NCI-H345 (cell line): ENCODE results near the gene HOXD3.
A peak's percentile ranks its signal among the peaks of the same experiment; 100 is the strongest.

Experiments used
- DNase-seq: peaks from one replicate; lab custom pipeline; 2025; lab: John Stamatoyannopoulos, UW

HOXD3 gene

DNA sequence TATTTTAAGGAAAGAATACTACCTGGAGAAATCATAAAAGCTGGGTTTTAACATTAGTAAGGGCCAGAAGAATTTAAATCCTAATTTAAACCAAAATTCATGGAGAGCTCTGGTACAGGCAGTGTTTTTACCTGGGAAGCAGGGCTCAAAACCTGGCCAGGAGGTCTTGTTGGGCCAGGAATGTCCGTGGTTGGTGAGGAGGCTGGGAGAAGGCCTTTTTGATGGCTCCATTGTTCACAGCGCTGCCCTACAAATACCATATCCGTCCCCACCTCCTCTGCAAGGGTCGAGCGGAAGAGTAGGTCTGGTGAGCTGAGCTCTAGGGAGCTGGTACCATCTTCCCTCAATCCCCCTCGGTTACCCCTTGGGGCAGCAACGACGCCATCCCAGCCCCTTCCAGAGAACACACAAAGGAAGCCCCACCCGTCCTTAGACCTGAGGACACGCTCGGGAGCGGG lies 20.5 kb downstream of the HOXD3 start:
- no peak for DNase-seq

DNA sequence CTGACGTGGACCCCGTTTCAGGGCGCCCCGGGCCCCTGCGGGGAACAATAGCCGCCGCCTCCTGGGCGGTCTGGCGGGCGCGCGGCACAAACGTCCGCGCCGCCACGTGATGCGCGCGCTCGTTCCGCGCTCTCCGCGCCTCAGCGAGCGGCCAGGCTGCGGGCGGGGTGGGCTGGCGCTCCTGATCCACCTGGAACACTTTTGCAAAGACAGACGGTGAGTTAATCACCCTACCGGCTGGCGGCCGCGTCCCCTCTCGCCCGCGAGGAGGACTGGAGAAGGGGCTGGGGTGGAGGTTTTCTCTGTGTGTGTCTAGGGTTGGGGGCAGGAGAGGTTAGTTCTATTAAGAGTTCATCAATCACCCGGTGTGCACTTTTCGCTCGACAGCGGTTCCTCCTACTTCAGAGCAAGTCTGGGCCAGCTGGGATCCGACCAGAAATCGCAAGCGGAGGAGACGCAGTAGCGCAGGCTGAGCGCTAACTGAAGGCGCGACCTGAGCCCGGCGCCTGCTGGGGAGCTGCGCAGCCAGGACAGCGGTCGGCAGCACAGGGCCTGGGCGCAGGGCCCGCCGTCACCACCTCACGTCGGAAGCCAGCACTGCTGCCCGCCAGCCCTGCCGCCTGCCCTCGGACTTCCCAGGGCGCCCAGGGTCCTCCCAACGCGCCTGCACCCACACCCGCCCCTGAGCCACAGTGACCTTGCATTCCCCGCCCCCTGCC lies 21.1 kb downstream of the HOXD3 start:
- peak; percentile 78 for DNase-seq

DNA sequence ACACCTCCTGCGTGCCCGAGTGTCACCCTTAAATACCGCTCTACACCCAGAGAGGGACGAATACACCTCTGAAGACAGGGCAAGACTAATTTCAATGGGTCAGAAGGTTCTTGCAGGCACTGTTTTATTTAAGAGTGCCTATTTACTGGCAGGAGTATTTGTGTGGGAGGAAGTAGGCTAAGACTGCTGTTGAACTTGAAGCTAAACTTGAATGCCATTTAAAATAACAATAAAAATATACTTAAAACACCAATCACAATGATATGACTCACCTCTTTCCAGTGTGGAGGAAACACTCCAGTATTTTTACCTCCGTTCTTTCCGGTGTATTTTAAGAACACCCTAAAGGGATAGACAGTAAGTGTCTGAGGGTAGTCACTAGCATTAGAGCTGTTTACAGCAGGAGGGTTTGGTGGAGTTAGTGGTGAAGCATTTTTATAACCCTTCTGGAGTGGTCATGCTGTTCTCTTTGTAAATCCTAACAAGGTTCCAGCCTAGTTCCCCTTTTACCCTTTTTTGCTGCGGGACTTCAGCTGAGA lies 21.7 kb downstream of the HOXD3 start:
- DNase-seq, result no peak

DNA sequence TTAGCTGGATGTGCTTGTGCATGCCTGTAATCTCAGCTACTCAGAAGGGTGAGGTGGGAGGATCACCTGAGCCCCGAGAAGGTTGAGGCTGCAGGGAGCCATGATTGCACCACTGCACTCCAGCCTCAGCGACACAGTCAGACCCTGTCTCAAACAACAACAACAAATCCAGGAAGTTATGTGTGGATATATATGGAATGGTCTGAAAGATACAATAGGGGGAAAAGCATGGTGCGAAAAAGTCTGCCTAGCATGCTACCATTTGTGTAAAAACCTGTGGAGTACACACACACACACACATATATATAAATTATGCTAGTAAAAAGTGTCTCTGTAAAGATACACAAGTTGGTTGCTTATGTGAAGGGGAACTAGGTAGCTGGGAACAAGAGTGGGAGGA lies 24.4 kb downstream of the HOXD3 start:
- DNase-seq, result no peak

DNA sequence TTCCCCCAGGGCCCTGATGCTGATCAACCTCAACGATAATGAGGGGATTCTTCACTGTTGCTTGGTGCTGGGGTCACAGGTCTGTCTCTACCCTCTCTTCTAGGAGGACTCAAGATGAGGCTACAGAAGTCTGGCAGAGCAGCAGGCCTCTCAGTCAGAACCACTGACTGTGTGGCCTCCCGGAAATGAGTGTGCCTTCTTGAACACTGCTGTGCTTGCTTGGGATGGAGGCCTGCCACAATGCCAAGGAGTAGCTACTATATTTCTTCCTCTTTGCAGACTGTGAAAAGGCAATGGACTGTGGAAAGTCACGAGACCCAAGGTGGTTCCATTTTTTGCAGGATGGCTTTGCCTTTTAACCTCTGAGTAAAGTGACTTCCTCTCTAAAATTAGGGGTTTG lies 25.6 kb downstream of the HOXD3 start:
- no peak for DNase-seq

DNA sequence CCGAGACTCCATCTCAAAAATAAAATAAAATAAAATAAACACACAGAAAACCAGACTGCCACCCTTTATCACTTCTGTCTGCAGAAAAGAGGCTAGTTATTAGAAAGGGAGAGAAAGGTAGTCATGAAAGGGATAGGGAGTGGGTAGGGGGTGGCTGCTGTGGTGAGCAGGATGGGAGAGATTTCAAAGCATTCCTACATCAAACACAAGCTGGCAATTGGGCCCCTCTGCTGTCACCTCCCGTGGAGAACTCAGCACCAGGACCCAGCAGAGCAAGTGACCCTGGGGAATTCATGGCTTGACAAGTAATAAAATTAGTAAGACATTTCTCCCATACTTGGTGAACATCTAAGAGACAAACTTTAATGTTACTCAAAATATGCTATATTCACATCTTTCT lies 27.6 kb downstream of the HOXD3 start:
- no peak for DNase-seq

DNA sequence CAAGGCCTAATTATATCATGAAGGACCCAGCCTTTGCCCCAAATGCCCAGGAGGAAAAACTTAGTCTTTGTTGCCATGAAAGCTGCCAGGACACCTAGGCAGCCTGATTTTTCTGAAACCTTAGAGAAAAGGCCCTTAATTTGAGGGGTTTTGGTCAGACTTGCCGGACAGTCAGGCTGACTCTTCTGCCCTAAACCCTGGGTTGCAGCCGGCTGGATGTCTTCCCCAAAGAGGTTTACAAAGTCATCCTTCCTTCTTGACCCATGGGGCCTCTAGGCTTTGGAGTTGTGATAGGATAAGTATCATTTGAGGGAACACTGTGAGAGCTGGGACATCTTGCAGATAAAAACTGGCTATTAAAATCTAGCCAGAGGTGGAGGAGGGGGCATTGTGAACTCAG lies 28.9 kb downstream of the HOXD3 start:
- DNase-seq, result no peak

DNA sequence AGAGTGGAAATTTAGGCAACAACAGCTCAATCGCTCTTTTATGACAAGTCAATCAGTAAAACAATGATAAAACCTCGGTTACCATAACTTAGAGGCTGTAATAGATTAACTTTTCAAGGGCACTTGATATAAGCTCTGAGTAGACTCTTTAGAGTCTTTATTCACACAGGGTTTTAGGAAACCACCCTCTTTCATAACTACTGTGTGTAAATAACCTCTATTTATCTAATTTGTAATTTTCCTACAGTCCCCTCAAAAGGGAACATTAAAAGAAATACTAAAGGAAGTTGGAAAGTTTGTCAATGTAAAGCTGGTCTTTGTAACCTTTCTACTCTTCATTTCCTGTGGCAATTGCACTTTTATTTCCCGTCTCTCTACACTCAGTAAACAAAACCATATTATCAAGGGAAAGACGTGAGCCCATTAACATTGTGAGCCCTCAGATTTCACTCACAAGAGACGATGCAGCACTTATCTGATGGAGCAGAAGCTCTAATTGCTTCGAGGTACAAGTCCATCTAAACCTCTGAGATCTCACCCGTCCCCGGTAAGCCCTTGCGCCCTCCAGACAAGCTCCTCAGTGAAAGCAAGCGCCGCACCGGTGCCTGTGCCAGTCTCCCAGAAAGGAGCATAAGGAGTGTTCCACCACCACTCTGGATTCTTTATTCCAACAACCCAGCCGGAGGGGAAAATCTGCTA lies 30.2 kb downstream of the HOXD3 start:
- DNase-seq, result peak; percentile 40

DNA sequence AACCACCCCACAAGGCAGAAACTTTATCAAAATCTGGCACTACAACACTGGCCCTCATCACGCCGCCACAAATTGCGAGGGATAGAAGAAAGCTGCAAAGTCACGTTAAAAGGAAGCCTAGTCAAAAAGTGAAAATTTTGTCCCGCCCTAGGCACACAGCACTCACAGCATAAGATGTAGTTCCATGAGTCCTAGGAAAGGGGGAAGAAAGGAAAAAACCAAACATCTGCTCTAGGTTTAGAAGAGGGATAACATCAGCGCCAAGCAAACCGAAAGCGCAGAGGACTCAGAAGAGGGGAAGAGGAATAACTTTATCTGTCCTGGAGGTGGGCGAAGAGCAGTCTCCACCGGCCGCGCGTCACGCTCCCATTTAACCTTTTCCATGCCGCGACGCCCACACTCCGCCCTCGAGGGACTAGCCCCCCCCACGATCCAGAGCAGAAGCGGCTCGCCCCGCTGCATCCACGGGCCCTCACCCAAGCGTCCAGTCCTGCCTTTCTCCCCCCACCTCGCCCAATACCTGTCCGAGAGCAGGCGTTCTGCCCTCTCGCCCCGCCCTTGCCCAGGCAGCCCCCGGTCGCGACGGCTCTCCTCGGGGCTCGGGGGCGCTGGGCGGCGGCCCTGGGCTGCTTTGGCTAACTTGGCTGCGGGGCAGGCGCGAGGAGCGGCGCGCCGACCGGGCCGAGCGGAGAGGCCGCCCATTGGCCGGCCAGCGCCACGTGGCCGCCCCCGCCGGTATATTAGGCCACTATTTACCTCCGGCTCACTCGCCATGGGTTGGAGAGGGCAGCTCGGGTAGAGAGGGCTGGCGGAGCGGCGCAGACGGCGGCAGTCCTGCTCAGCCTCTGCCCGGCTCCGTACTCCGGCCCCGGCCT lies 31.0 kb downstream of the HOXD3 start, which contains the start of gene HOXD1:
Gene HOXD1 (plus strand): TSS at position 770 of the 875 bp plus-strand sequence. CDS start 134 bp downstream, outside the sequence.
- peak; percentile 85 for DNase-seq

DNA sequence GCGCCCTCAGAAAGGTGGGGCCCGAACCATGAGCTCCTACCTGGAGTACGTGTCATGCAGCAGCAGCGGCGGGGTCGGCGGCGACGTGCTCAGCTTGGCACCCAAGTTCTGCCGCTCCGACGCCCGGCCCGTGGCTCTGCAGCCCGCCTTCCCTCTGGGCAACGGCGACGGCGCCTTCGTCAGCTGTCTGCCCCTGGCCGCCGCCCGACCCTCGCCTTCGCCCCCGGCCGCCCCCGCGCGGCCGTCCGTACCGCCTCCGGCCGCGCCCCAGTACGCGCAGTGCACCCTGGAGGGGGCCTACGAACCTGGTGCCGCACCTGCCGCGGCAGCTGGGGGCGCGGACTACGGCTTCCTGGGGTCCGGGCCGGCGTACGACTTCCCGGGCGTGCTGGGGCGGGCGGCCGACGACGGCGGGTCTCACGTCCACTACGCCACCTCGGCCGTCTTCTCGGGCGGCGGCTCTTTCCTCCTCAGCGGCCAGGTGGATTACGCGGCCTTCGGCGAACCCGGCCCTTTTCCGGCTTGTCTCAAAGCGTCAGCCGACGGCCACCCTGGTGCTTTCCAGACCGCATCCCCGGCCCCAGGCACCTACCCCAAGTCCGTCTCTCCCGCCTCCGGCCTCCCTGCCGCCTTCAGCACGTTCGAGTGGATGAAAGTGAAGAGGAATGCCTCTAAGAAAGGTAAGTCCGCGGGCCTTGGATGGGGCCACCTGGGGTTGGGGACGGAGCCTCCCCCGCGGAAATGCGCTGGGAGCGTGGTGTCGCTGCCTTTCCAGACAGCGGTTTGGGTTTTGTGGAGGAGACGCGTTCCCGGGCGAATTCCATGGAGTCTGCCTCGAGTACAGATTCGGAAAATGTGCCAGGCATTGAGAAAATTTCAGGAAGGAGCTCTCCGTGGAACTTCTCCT lies 31.9 kb downstream of the HOXD3 start:
- DNase-seq, result peak; percentile 35

DNA sequence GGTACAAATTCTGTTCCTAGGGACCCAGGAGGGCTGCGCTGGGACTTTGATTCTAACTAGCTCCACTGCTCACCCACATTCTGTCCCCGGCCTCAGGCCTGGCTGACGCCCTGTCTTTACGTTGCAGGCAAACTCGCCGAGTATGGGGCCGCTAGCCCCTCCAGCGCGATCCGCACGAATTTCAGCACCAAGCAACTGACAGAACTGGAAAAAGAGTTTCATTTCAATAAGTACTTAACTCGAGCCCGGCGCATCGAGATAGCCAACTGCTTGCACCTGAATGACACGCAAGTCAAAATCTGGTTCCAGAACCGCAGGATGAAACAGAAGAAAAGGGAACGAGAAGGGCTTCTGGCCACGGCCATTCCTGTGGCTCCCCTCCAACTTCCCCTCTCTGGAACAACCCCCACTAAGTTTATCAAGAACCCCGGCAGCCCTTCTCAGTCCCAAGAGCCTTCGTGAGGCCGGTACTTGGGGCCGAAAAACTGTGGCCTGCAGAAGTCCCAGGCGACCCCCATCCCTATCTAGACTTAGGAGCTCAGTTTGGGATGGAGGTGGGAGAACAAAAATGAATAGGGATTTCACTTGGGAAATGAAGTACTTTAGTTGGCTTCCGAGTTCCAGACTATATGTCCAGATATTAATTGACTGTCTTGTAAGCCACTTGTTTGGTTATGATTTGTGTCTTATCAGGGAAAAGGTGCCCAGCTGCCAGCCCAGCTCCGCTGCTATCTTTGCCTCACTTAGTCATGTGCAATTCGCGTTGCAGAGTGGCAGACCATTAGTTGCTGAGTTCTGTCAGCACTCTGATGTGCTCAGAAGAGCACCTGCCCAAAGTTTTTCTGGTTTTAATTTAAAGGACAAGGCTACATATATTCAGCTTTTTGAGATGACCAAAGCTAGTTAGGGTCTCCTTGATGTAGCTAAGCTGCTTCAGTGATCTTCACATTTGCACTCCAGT lies 32.9 kb downstream of the HOXD3 start:
- DNase-seq, result no peak

DNA sequence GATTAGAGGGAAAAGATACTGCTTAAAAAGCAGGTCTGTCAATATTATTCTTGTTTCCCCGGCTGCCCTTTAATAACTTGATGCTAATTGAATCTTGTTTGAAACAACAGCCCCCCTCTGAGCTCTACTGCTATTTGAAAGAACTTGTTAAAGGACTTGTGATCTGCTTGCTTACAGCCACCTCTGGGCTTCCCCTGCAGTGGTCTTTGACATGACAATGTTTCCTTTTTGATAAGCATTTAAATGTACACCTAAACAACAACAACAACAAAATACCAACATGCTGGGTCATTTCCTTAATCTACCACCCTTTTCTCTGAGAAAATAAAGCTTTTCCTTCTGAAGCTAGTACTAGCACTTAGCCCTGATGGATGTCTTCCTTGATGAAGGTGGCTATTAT lies 35.2 kb downstream of the HOXD3 start:
- no peak for DNase-seq

DNA sequence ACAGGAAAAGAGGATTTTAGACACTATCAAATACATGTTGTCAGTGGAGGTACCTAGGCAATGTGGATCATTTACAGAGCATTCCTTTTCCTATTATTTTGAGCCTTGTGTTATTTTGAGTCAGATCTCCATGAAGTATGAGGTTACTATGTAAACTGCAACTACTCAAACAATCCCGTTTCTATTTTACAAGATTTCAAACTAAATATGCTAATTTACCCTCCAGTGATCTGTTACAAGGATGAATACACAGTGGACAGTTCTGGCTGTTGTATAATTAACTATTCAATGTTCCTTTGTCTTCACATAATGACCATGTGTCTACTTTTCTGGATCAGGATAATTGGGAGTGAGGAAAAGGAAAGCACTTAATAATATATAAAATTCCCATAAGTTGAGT lies 35.9 kb downstream of the HOXD3 start:
- DNase-seq, result no peak

DNA sequence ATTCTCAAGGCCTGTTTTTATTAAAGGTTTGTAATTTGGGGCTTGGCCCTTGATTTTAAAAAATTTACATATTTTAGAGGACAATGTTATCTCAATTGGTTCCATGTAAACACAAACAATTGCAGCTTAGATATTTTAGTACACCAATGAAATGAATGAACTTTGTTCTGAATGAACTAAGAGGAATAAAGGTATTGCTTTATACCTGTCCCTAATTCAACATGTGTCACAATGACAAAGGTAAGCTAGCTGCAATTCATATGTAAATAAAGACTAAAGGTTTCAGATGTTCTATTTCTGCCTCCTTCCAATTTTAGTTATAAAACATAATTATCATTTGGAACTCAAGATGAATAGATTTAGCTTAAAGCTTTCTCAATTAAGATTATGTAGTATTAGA lies 42.8 kb downstream of the HOXD3 start:
- DNase-seq, result no peak

DNA sequence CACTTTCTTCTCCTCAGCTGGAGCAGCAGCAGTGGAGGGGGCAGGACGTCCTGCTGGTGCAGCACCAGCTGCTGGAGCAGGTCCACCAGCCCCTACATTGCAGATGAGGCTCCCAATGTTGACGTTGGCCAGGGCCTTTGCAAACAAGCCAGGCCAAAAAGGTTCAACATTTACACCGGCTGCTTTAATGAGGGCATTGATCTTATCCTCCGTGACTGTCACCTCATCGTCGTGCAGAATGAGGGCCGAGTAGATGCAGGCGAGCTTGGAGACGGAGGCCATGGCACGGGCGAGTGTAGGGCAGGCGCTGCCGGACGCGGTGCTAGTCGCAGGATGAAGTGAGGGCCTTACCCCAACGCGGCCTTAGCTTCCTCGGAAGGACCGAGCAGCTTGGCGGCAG lies 43.9 kb downstream of the HOXD3 start:
- DNase-seq, result no peak

DNA sequence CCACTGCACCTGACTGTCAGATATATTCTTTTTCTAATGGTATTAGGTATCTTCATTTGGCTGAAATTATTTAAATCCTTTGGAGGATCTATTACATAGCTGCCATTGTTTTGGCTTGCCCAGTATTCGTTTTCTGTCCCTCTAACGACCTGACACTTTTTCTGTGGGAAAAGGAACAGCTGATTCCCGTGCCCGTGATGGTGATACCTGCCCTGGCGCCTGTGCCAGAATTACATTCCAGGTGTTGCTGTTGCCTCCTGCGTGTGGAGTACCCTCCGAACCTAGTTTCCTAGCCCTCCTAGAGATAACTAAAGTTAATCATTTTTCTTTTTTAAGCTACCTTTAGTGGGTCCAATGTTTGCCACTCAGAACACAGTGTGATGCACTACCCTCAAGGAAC lies 45.4 kb downstream of the HOXD3 start:
- no peak for DNase-seq

DNA sequence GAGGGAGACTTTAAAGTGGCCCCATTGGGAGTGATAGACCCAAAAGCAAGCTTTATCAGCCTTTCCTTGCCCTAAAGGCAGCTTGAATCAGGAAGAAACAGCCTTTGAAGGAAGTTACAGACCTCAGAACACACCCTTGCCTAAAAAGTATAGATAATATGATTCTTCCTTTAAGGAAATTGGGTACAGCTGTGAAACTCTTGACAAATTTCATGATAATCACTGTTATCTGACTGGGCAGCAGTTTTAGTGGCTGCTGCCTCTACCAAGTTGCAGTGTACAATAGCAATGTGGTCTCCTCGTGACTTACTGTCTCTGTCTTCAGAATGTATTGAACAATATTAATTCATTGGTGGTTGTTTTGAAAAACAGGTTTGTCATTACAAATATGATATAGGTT lies 48.0 kb downstream of the HOXD3 start:
- no peak for DNase-seq

DNA sequence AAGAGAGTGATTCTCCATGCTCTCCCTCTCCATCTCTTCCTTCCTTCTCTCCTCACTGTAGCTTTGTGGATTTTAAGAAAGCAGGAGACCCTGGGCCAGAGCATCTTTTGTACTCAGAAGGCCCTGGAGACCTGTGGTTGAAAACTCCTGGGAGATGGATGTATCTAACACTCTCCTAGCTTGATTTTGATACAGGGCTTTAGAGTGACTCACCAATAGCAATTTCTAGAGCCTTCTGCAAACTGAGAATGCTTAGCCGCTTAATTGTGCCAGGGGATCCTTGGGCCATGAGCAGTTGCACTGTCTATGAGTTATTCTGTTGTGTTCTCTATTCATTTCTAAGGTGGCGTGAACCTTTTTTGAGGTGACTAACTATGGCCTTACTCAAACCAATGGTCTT lies 49.0 kb downstream of the HOXD3 start:
- no peak for DNase-seq

DNA sequence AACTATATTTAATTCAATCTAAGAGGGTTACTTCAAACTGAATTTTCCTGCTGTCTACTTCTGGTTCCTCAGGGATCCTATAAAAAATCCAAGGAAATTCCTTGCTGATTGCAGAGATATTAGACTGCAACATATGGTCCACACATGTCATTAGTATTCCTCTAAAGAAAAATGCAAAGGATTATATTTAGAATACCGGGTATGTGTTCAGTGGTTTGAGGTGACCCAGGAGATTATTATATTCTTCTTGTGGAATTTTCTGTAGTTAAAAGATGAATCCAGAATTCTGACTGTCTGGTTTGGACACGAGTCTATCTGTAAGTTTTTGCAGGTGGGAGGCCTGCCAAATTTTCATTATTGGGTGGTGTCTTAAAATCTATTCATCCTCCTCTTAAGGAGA lies 49.6 kb downstream of the HOXD3 start:
- no peak for DNase-seq

DNA sequence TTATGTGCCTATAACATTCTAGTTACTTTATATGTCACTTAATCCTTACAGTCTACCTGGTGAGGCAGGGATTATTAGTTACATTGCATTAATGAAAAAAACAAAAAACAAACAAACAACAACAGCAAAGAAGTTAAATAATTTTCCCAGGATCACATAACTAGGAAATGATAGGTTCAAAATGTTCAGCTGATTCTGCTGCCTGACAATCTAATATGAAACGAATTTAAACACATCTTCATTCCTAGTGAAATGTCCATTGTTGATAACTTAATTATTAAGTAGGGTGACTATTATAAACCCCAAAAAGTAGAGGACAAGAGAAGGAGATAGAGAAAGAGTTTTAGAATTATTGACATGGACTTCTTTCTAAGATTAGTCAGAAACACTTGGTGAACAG lies 54.0 kb downstream of the HOXD3 start:
- no peak for DNase-seq
